Measurements from ENCODE around the gene SOX6. TPM values are rescaled to one million over a fixed set of nuclear protein-coding genes. Genes with fewer than 3 reads are reported as not detected.

Gene SOX6
- total and polyA plus RNA-seq, 2 donors (not counting 3 experiments of a cell fraction or from before 2014, with no cell fraction given): 0.14 to 3.7 TPM

DNA sequence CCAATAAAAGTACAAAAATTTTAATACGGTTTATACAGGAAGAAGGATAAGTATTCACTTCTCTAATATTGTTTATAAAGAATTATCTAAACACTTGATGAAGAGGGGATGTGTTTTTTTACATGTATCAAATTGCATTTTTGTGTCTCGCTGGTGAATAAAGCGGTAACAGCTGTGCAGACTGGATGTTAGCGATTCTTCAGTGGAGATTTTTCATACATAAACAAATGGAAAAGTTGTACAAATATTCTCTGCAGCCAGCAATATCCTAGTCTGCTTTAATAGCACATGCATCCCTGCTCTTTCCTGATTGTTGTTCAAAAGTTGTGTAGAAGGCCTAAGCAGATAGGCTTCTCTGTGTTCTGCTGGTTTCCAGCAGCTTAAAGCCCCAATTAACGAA is 369.3 kb downstream of the SOX6 start:
- H2AFZ ChIP-seq (ENCODE audit: low read depth, low read length): no peak overlapping the region
- dilution Hi-C loops (cut with MboI; ENCODE audit: extremely low pct_ligation_motif_present, low sequenced_read_pairs): no loop called here
- no peaks in the 10 kb centered on the region for H3K9me1 ChIP-seq (replicated peaks; ENCODE audit: control insufficient read depth, extremely low read depth, insufficient read depth, low read length)
- no peaks in the 10 kb centered on the region for H3K9me3 ChIP-seq (replicated peaks; ENCODE audit: control insufficient read depth, insufficient read depth, low read length)
- intact Hi-C loops (cut with micrococcal nuclease): no loop called here
- H3K9ac ChIP-seq (replicated peaks; ENCODE audit: extremely low read depth, insufficient read depth, low read length): no peak overlapping the region
- FAIRE-seq (no peak), DNase-seq (ENCODE audit: low read depth, low spot score) (no peak)
- no TSS peak for BruUV-seq (replicated peaks)
- H3K36me3 ChIP-seq (ENCODE audit: control insufficient read depth in 2 of 2, extremely low read depth in 1 of 2, insufficient read depth in 2 of 2, low read length in 2 of 2): no peaks in the 10 kb centered on the region
- CTCF ChIA-PET: interaction anchor here (1.0 to 1.8 kb wide), 3 partner anchors 9 to 46 kb away, joined by 3 to 5 read pairs (median 3); no protein-coding TSS in a partner anchor
- H3K4me3 ChIP-seq (replicated peaks in 1 of 3; ENCODE audit: insufficient read depth in 1 of 3, low read depth in 1 of 3, low read length in 3 of 3): no peak overlapping the region
- POLR2A ChIA-PET: no interaction called here
- no peaks in the 10 kb centered on the region for H4K20me1 ChIP-seq (replicated peaks; ENCODE audit: control insufficient read depth, extremely low read depth, insufficient read depth, low read length)
- no peaks in the 10 kb centered on the region for H3K27me3 ChIP-seq (ENCODE audit: control insufficient read depth in 2 of 2, insufficient read depth in 2 of 2, low read length in 2 of 2)
- no peaks in the 10 kb centered on the region for H3K79me2 ChIP-seq (ENCODE audit: control insufficient read depth, insufficient read depth, low read length)
- no peak overlapping the region for H3K27ac ChIP-seq (ENCODE audit: insufficient read depth, low read depth, low read length)
- no peaks in the 10 kb centered on the region for H3K4me1 ChIP-seq (ENCODE audit: control insufficient read depth, extremely low read depth, insufficient read depth, low read length)
- TF ChIP-seq GATA2 (IDR thresholded peaks at IDR 0.05; ENCODE audit: insufficient read depth, insufficient read length, low read depth, low read length) (no peak), FOS (IDR thresholded peaks at IDR 0.05; ENCODE audit: borderline replicate concordance, insufficient read depth, low read length) (no peak), MYC (IDR thresholded peaks at IDR 0.05; ENCODE audit: low read depth, low read length) (no peak)
- TF ChIP-seq, protein P1, sequence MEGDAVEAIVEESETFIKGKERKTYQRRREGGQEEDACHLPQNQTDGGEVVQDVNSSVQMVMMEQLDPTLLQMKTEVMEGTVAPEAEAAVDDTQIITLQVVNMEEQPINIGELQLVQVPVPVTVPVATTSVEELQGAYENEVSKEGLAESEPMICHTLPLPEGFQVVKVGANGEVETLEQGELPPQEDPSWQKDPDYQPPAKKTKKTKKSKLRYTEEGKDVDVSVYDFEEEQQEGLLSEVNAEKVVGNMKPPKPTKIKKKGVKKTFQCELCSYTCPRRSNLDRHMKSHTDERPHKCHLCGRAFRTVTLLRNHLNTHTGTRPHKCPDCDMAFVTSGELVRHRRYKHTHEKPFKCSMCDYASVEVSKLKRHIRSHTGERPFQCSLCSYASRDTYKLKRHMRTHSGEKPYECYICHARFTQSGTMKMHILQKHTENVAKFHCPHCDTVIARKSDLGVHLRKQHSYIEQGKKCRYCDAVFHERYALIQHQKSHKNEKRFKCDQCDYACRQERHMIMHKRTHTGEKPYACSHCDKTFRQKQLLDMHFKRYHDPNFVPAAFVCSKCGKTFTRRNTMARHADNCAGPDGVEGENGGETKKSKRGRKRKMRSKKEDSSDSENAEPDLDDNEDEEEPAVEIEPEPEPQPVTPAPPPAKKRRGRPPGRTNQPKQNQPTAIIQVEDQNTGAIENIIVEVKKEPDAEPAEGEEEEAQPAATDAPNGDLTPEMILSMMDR (IDR thresholded peaks at IDR 0.05; ENCODE audit: extremely low read depth in 1 of 2, insufficient read depth in 1 of 2, low read depth in 1 of 2, low read length in 2 of 2): no peak
- no peak overlapping the region for H3K4me2 ChIP-seq (ENCODE audit: insufficient read depth, low read length)

DNA sequence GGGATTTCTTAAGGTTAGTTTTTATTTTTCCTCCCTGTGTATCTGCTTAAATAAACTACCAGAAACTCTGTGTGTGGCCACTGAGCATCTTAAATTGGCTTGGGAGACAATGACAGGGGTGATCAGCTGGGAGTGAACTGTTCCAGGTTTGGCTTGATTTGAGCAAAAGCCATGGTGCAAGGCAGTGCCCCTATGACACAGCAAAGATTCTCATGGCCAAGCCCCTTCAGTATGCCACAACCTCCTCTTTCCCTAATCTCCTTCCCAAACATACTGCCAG is 370.5 kb downstream of the SOX6 start:
- H3K27ac ChIP-seq (ENCODE audit: insufficient read depth, low read depth, low read length): no peak overlapping the region
- no peaks in the 10 kb centered on the region for H3K9me3 ChIP-seq (replicated peaks; ENCODE audit: control insufficient read depth, insufficient read depth, low read length)
- no TSS peak for BruUV-seq (replicated peaks)
- H3K9ac ChIP-seq (replicated peaks; ENCODE audit: extremely low read depth, insufficient read depth, low read length): no peak overlapping the region
- POLR2A ChIA-PET: no interaction called here
- no peaks in the 10 kb centered on the region for H3K79me2 ChIP-seq (ENCODE audit: control insufficient read depth, insufficient read depth, low read length)
- intact Hi-C loops (cut with micrococcal nuclease): no loop called here
- CTCF ChIA-PET: interaction anchor here (1.5 kb wide), 1 partner anchor 45 kb away, joined by 5 read pairs; no protein-coding TSS in a partner anchor
- no peak overlapping the region for H3K4me2 ChIP-seq (ENCODE audit: insufficient read depth, low read length)
- H3K4me1 ChIP-seq (ENCODE audit: control insufficient read depth, extremely low read depth, insufficient read depth, low read length): no peaks in the 10 kb centered on the region
- no peak overlapping the region for H2AFZ ChIP-seq (ENCODE audit: low read depth, low read length)
- H3K27me3 ChIP-seq (ENCODE audit: control insufficient read depth in 2 of 2, insufficient read depth in 2 of 2, low read length in 2 of 2): no peaks in the 10 kb centered on the region
- H4K20me1 ChIP-seq (replicated peaks; ENCODE audit: control insufficient read depth, extremely low read depth, insufficient read depth, low read length): no peaks in the 10 kb centered on the region
- H3K9me1 ChIP-seq (replicated peaks; ENCODE audit: control insufficient read depth, extremely low read depth, insufficient read depth, low read length): no peaks in the 10 kb centered on the region
- H3K4me3 ChIP-seq (replicated peaks in 1 of 3; ENCODE audit: insufficient read depth in 1 of 3, low read depth in 1 of 3, low read length in 3 of 3): no peak overlapping the region
- TF ChIP-seq JUN (IDR thresholded peaks at IDR 0.05; ENCODE audit: borderline replicate concordance, insufficient read depth, insufficient read length, low read depth) (no peak), GATA2 (IDR thresholded peaks at IDR 0.05; ENCODE audit: insufficient read depth, insufficient read length, low read depth, low read length) (no peak)
- DNase-seq (ENCODE audit: low read depth, low spot score) (no peak), FAIRE-seq (no peak)
- no peaks in the 10 kb centered on the region for H3K36me3 ChIP-seq (ENCODE audit: control insufficient read depth in 2 of 2, extremely low read depth in 1 of 2, insufficient read depth in 2 of 2, low read length in 2 of 2)
- dilution Hi-C loops (cut with MboI; ENCODE audit: extremely low pct_ligation_motif_present, low sequenced_read_pairs): no loop called here
